GM19193 (cell line): Measurements from ENCODE around the gene LRRC8C.

Experiments
- POLR2A ChIP-seq: IDR thresholded peaks from 4 replicates; pipeline ENCODE4 v1.6.1; 2011; ENCODE audit not compliant: insufficient read depth, insufficient read length; ENCODE audit errors: extremely low read depth

The LRRC8C gene

DNA sequence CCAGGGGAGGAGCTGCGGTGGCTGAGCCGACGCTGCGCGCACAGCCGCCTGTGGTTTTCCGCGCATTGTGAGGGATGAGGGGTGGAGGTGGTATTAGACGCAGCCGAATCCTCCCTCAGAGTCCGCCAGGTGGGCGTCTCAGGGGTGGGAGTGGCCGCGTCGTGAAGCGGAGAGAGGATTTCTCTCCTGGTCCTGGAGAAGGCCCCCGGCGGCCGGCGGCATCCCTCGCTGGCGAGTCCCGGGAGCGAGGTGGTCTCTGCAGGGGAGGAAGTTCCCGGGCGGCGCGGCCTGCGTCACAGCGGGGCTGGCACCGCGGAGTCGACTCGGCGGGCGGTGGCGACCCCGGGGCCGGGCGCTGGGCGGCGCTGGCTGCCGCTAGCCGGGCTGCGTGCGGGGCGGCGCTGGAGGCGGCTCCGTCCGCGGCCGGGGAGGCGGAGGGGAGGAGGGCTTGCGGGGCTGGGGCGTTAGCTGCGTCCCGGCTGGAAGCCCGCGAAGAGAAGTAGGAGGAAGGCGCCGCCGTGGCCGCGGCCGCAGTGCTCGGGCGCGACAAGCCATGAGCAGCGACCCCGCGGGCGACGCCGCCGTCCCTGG, at the start of gene LRRC8C:
Gene LRRC8C (plus strand): TSS at position 464 of the 591 bp plus-strand sequence. CDS start 53,354 bp downstream, outside the sequence.
- no peak for TF ChIP-seq POLR2A

DNA sequence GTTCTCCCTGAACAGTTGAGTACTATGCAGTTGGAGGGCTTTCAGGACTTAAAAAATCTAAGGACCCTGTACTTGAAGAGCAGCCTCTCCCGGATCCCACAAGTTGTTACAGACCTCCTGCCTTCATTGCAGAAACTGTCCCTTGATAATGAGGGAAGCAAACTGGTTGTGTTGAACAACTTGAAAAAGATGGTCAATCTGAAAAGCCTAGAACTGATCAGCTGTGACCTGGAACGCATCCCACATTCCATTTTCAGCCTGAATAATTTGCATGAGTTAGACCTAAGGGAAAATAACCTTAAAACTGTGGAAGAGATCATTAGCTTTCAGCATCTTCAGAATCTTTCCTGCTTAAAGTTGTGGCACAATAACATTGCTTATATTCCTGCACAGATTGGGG, 48.7 kb upstream of the LRRC8C start:
- TF ChIP-seq POLR2A: no peak

DNA sequence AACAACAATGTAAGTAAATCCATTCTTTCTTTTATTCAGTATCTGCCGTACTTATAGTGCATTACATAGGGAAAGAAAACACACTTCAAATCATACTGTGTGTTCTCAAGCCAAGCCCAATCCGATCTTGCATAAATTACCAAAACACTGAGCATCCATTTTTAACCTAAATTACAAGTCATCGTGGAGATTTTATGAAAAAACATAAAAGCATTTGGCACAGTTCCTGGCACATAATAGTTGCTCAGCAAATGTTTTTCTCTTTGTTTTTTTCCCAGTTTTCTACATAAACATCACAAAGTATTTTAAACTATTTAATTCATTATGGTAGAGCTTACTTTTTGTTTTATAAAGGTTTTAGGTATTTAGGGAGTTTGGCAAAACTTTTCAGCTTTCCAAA, 48.1 kb upstream of the LRRC8C start:
- TF ChIP-seq POLR2A: no peak

DNA sequence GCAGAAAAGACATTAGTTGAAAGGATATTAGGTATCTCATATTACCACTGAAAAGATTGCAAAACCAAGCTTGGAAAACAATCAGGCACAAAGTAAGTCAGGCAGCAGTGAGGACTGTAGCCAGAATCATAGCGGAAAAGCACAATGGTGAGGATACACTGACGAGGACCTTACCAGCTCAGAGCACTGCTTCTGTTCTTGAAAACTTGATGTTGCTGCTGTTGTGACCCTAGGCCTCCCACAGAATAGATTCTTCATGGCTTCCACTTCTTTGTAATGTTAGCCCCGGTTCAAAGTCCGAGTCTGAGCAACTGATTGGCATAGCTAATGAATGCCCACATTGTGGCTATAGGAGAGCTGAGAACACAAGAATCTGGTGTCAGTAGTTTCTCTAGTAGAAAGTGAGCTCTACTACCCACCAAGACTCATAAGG, 45.2 kb upstream of the LRRC8C start:
- no peak for TF ChIP-seq POLR2A

DNA sequence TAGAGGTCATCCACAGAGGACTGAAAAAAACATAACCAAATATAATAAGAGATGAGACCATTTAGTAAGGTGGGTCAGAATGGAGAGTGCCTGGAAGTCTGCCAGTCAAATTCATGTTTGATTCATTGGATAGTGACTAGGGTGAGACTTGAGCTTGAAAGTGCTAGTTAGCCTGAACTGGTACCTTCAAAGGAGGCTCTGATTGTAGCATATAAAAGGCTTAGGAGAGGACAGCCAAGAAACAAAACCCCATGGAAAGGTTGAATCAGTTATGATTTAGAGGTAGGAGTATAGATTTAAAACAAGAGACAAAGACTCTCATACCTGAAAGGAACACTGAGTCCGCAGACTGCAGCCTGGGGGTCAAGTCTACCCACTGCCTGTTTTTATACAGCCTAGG, 44.4 kb upstream of the LRRC8C start:
- TF ChIP-seq POLR2A: no peak

DNA sequence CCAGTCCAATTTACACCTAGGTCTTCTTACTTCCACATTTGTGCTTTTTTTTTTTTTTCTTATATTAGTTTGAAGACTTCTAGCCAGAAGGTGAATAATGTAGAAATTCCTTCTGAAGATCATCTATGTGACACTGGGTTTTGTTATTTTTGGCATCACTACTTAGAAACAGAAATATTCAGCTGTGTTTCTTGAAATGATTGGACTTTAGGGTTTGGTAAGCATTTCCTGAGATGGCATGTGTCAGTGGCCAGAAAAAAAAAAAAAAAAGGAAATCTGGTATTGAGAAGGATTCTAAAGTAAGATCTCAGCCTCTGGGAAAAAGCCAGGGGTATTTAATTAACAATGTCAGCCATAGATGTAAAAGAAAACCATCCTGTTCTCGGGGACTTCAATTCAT, 43.4 kb upstream of the LRRC8C start:
- no peak for TF ChIP-seq POLR2A

DNA sequence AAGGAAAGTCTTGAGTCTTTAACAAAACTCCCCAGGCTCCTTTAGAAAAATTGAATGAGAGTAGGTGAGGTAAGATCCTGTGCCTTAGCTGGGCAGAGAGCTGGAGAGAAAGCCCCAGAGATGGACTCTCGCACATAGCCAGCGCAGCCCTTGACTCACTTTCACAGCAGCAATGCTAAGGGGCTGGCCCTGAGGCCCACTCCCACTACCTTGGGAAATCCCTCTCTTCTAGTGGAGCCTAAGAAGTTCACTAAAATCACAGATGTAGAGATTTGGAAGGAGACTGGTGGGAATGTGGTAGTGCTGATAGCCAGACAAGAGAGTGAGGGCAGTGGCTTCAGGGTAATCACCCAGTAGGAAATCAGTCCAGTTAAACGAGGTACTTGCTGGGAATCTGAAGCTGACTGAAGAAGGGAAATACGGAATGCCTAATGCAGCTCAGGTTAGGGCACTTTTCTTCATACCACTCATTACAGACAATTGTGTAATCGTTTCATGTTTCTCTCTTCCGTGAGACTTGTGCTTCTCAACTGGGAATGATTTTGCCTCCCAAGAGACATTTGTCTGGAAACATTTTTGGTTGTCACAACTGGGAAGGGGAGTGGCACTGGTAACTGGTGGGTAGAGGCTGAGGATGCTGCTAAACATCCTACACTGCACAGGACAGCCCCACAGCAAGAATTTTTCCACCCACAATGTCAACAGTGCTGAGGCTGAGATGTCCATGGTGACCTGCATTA, 42.4 kb upstream of the LRRC8C start:
- TF ChIP-seq POLR2A: no peak

DNA sequence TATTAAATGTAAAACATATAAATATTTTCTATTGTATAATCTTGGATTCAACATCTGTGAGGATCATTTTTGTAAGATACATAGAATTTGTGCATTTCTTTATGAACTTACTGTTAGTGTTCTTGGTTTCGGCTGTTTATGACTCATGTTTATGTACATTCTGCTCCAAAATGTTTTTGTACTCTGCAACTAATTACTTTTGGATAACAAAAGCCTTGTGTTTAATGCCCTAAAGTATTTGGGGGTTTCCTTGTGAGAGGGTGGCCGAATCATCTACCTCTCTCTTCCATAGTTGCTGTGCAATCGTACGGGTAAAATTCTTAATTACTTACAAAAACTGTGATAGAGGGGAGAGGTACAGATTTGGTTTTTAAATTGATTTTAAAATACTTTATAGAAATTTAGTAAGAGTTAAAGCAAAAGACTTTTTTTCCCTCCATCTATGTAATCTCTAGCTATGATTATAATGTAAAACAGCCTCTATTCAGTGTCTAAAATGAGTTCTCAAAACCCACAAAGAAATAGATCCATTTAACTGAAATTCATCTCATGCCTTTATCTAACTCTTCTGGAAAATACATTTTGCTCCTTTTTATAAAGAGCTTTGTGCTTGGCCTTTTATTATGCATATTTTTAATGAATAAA, 38.7 kb upstream of the LRRC8C start:
- TF ChIP-seq POLR2A: no peak

DNA sequence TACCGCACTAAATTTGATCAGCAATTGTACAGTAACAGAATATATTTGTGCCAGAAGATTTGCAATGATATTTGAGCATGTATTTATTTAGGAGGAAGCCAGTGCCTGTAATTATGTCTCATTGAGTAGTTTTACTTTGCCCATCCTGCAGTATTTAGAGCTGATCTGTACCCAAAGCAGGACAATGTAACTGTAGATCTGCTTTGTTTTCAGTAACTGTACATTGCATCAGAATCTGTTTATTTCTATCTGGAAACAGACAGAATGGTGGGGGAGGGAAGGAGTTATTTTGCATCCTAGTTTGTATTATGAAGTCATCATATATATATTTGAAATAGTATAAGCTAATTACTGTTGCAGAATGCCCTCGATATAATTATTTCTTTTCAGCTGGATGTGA, 36.2 kb upstream of the LRRC8C start:
- no peak for TF ChIP-seq POLR2A

DNA sequence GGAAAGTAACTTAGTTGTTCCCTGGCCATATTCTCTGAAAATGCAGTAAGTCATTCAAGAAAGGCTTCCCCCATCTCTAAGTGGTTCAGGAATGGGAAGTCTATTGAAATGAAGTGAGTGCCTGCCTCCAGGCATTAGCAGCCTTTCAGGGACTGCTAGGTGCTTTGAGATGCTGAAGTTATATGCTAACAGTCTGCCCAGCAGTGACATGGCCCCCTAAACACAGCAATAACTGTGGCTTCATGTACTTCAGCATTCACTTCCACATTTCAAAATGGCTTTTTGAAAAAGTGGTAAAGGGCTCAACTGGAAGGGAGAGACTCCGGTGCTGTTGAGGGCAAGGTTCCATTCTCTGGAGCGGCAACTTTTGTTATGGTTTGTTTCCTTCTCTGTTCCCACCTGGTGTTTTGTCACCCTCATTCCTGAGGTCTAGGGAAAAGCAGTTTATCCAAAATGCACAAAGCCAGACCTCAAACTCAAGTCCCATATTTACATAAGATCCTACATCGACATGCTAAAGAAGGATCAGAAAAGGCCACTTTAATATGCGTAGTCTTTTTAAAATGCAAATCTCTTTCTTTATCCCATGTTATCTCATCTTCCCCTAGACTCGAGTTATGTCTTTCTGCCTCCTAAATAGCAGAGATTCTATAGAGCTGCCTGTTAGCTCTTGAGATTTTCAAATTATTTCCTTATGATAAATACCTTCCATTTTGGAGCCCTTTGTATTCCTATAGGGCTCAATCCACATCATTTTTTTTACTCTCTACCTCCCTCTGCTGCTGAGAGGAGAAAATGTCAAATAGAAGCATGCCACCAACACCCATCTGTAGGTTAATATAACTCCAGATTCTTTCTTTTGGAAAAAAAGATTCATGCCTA, 34.2 kb upstream of the LRRC8C start:
- TF ChIP-seq POLR2A: no peak

DNA sequence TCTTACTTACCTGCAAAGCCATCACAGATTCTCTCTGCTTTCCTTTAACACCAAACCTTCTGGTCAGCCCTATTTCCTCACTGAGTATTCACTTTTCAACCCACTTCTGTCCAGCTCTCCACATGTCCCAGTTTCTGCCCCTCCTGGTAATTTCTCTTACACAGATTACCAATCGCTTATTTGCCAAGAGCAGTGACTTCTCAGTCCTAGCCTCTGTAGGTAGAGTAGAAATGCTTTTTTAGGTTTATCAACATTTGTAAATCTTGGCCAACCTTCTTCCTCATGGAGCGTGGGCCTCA, 33.6 kb upstream of the LRRC8C start:
- TF ChIP-seq POLR2A: no peak

DNA sequence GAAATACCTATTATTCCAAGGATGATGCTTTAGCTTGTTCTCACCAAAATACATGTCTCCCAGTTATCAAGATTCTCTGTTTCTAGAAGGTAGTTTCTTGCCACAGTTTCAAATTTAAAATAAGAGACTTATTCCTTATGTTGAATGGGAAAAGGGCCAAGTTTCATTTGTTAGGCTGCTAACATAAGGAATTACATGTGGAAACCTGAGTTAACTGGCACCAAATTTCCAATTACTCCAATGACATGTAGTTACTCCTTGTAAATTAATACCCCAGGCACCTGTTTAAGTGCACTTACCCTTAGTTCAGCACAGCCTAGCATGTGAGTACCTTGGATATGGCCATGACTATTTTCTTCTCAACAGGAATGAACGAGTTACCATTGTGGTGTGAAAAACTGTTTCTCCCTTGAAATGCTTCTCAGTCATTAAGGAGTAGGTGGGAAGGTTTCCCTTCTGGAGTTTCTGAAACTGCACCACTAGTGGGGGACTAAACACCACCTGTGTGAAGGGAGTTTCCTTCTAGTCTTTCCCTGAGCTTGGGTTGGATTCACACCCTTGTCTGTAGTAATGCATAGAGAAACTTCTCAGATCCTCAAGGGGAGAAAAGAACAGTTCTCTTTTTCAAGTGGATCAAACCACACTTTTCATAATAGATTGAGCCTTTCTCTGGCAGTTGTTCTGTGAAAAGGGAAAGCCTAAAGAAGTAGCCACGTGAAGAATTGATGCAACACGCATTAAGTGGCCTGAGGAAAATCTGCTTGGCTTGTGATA, 32.3 kb upstream of the LRRC8C start:
- TF ChIP-seq POLR2A: no peak

DNA sequence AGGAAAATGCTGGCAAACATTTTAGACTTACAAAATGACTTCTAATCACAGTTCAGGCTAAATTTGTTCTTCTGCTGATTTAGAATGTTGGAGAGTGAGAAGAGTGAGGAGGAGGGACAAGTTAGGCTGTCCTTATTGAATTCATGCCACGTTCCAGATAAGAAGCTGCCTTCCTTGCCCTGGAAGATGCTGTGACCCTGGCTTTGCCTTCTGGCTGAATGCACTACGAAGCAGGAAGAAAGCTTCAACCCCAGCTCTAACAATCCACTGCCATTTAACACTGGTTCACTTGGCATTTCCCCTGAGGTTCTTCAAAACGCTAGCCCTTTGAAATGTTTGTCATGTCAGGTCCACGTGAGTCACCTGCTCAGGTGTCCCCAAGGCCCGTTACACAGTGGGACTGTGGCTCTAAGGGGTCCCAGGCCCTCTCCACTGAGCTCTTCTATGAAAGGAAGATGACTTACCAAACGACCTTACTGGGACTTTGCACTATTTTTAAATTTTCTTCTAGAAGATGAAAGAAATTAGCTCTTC, 30.0 kb upstream of the LRRC8C start:
- no peak for TF ChIP-seq POLR2A
